Caco-2 (cell line): ENCODE results near the gene LTBP1. TPM values are rescaled to one million over a fixed set of nuclear protein-coding genes. Genes with fewer than 3 reads are reported as not detected.

Source experiments
- BruUV-seq: library from RNA; stranded (reverse); fragments of 400-500 nt; replicated peaks from 2 replicates; lab custom pipeline; 2021; lab: Mats Ljungman, UMichigan
- CTCF ChIA-PET: fragments of 300-600 bp; sonication (Branson Sonifier 250); formaldehyde crosslinking; loops from one replicate; lab custom pipeline; 2022; ENCODE audit warnings: antibody characterized with exemption; lab: Charles Lee
- POLR2A ChIA-PET: fragments of 300-600 bp; sonication (Branson Sonifier 250); formaldehyde crosslinking; loops from one replicate; lab custom pipeline; 2022; ENCODE audit warnings: antibody characterized with exemption; lab: Charles Lee
- DNase-seq, 2 experiments: peaks; one replicate each; pipeline versions ENCODE4 v3.0.0 to v3.0.0-alpha.2; 2020 to 2022
- H3K27me3 ChIP-seq: replicated peaks from 2 replicates; pipeline ENCODE4 v1.6.0; 2011; ENCODE audit warnings: low read length; ENCODE audit not compliant: control insufficient read depth, insufficient read depth
- H3K36me3 ChIP-seq: 2 replicates; pipeline ENCODE4 v1.5.1; 2011; ENCODE audit warnings: low read length; ENCODE audit not compliant: control insufficient read depth, insufficient read depth
- H3K4me1 ChIP-seq: fragments of 250-450 bp; sonication (Bioruptor Pico); 2 replicates; pipeline ENCODE4 v1.5.1; 2020; ENCODE audit warnings: mild to moderate bottlenecking
- H3K4me3 ChIP-seq: 2 replicates; pipeline ENCODE4 v1.5.1; 2011; ENCODE audit warnings: low read depth, mild to moderate bottlenecking, control low read depth, low read length
- H3K9me3 ChIP-seq: fragments of 250-450 bp; sonication (Bioruptor Pico); 2 replicates; pipeline ENCODE4 v1.5.1; 2020; ENCODE audit warnings: mild to moderate bottlenecking, moderate library complexity
- H3K27ac Mint-ChIP-seq: one replicate; pipeline ENCODE4 v1.8.0; 2022; ENCODE audit warnings: mixed read lengths; ENCODE audit not compliant: unreplicated experiment
- H3K27me3 Mint-ChIP-seq: one replicate; pipeline ENCODE4 v1.8.0; 2022; ENCODE audit warnings: mixed read lengths; ENCODE audit not compliant: insufficient read depth, unreplicated experiment
- H3K36me3 Mint-ChIP-seq: one replicate; pipeline ENCODE4 v1.8.0; 2022; ENCODE audit warnings: mild to moderate bottlenecking, mixed read lengths; ENCODE audit not compliant: insufficient read depth, unreplicated experiment
- H3K4me1 Mint-ChIP-seq: one replicate; pipeline ENCODE4 v1.8.0; 2022; ENCODE audit warnings: low read depth, mixed read lengths; ENCODE audit not compliant: unreplicated experiment
- H3K4me3 Mint-ChIP-seq: one replicate; pipeline ENCODE4 v1.8.0; 2022; ENCODE audit warnings: mild to moderate bottlenecking, moderate library complexity, mixed read lengths; ENCODE audit not compliant: unreplicated experiment
- H3K9me3 Mint-ChIP-seq: one replicate; pipeline ENCODE4 v1.8.0; 2022; ENCODE audit warnings: mixed read lengths; ENCODE audit not compliant: unreplicated experiment
- intact Hi-C: fragments of 100-400 bp; cut with micrococcal nuclease; formaldehyde crosslinking; loops from one replicate; pipeline ENCODE4 v1.10.0; 2022; ENCODE audit not compliant: unreplicated experiment
- total RNA-seq: library from RNA; stranded (reverse); gene quantifications from 2 replicates; pipeline ENCODE4 v1.2.3, GENCODE V29; 2022
- TF ChIP-seq, protein P1 (sequence below), 2 experiments: fragments of 200-600 bp in 1 of 2; IDR thresholded peaks; 1 replicate in 1 of 2; 2 replicates in 1 of 2; pipeline versions ENCODE4 v1.5.1 to v1.8.0; 2011 to 2022; ENCODE audit warnings: antibody characterized with exemption in 1 of 2, control low read depth in 1 of 2, inconsistent platforms in 1 of 2, low read depth in 1 of 2, low read length in 1 of 2, mild to moderate bottlenecking in 1 of 2, moderate library complexity in 1 of 2; ENCODE audit not compliant: insufficient read depth in 1 of 2, severe bottlenecking in 1 of 2, unreplicated experiment in 1 of 2

Gene LTBP1
- total RNA-seq, 1 experiment from 2014 or later, result 64.2 TPM

DNA sequence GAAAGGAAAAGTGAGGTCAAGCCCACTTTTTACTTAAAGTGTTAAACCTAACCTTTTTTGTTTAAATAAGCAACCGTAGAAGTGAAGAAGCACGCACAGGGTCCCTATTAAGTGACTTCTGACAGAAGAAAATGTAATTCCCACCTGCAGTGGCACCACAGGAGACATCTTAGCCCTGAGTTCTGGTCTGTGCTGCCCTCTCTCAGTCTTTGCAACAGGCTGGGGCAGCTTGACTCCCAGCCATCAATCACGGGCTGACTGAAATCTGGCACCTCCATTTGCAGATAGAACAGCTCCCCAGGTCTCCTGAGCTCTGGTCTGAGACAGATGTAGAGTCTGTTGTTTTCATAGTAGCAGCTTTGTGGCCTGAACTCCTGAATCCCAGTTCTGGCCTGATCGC, 170.0 kb downstream of the LTBP1 start:
- no peaks in the 10 kb centered on the region for H3K27me3 Mint-ChIP-seq
- TF ChIP-seq, protein P1, sequence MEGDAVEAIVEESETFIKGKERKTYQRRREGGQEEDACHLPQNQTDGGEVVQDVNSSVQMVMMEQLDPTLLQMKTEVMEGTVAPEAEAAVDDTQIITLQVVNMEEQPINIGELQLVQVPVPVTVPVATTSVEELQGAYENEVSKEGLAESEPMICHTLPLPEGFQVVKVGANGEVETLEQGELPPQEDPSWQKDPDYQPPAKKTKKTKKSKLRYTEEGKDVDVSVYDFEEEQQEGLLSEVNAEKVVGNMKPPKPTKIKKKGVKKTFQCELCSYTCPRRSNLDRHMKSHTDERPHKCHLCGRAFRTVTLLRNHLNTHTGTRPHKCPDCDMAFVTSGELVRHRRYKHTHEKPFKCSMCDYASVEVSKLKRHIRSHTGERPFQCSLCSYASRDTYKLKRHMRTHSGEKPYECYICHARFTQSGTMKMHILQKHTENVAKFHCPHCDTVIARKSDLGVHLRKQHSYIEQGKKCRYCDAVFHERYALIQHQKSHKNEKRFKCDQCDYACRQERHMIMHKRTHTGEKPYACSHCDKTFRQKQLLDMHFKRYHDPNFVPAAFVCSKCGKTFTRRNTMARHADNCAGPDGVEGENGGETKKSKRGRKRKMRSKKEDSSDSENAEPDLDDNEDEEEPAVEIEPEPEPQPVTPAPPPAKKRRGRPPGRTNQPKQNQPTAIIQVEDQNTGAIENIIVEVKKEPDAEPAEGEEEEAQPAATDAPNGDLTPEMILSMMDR (IDR thresholded peaks at IDR 0.05; ENCODE audit: insufficient read depth in 1 of 2, low read depth in 1 of 2, low read length in 1 of 2, severe bottlenecking in 1 of 2, unreplicated experiment in 1 of 2), result no peak
- CTCF ChIA-PET, result no interaction called here
- DNase-seq, result no peak
- POLR2A ChIA-PET, result no interaction called here
- H3K4me1 Mint-ChIP-seq, result peaks cover 7% of the 10 kb centered on the region
- no peaks in the 10 kb centered on the region for H3K36me3 ChIP-seq
- H3K4me3 ChIP-seq, result no peak overlapping the region
- H3K27ac Mint-ChIP-seq, result no peak overlapping the region
- H3K36me3 Mint-ChIP-seq, result no peaks in the 10 kb centered on the region
- BruUV-seq, result no TSS peak
- no peaks in the 10 kb centered on the region for H3K27me3 ChIP-seq
- no peak overlapping the region for H3K4me3 Mint-ChIP-seq
- H3K9me3 ChIP-seq, result no peaks in the 10 kb centered on the region
- no peaks in the 10 kb centered on the region for H3K9me3 Mint-ChIP-seq
- H3K4me1 ChIP-seq, result peaks cover 8% of the 10 kb centered on the region
- intact Hi-C loops, result loop anchor here (5.0 kb wide), 1 partner anchor 74 kb away; no protein-coding TSS in a partner anchor

DNA sequence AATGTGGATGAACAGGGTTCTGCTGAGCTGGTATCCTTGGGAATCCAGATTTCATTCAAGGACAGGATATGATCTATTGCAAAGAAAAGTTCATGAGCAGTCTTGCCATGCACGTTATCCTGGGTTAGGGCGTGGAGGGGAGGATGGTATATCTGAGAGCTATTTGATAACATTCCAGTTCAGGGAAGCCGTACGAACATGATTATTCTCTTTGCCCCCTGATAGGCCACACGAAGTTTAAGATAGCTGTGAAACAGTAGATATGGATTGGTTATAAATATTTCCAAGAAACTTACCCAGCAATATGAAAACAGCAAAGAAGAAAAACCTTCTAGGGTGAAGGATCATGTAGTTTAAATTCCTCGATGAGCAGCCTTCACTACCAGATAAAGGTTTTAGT, 171.9 kb downstream of the LTBP1 start:
- Mint-ChIP-seq H3K4me3 (no peak overlapping the region), H3K27me3 (no peaks in the 10 kb centered on the region), H3K36me3 (no peaks in the 10 kb centered on the region), H3K4me1 (no peaks in the 10 kb centered on the region), H3K27ac (no peak overlapping the region), H3K9me3 (no peaks in the 10 kb centered on the region)
- CTCF ChIA-PET, result no interaction called here
- intact Hi-C loops, result loop anchor here (5.0 kb wide), 1 partner anchor 76 kb away; no protein-coding TSS in a partner anchor
- Histone ChIP-seq H3K4me1 (peaks cover 3% of the 10 kb centered on the region; the same call in 1 of the 2 replicates), H3K9me3 (no peaks in the 10 kb centered on the region), H3K36me3 (no peaks in the 10 kb centered on the region), H3K4me3 (no peak overlapping the region), H3K27me3 (no peaks in the 10 kb centered on the region)
- no peak for DNase-seq
- BruUV-seq, result no TSS peak
- TF ChIP-seq, protein P1 (IDR thresholded peaks at IDR 0.05; ENCODE audit: insufficient read depth in 1 of 2, low read depth in 1 of 2, low read length in 1 of 2, severe bottlenecking in 1 of 2, unreplicated experiment in 1 of 2), result no peak
- POLR2A ChIA-PET, result no interaction called here

DNA sequence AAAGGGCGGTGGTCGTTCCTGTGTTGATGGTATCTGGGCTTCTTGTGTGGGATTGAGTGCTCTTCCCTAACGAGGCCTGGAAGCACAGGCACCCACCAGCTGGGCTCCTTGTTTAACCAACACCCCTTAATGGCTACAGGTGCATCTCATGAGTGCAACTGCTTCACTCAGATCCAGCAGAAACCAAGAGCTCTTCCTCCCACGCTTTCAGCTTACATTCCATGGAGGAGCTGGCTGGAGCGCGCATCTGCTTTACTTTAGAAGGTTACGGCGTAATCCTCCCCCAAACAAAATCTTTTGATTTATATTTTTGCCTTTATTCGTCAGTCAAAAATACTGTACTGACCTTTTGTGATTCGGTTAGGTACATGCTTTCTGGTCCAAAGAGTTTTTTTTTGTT, 174.7 kb downstream of the LTBP1 start:
- H3K4me3 ChIP-seq, result no peak overlapping the region
- intact Hi-C loops, result no loop called here
- ChIA-PET CTCF (no interaction called here), POLR2A (no interaction called here)
- no peak for DNase-seq
- BruUV-seq, result no TSS peak
- Mint-ChIP-seq H3K4me3 (no peak overlapping the region), H3K27ac (no peak overlapping the region), H3K4me1 (peaks cover 6% of the 10 kb centered on the region), H3K27me3 (no peaks in the 10 kb centered on the region), H3K9me3 (no peaks in the 10 kb centered on the region), H3K36me3 (no peaks in the 10 kb centered on the region)
- TF ChIP-seq, protein P1 (IDR thresholded peaks at IDR 0.05; ENCODE audit: insufficient read depth in 1 of 2, low read depth in 1 of 2, low read length in 1 of 2, severe bottlenecking in 1 of 2, unreplicated experiment in 1 of 2), result no peak
- H3K27me3 ChIP-seq, result no peaks in the 10 kb centered on the region
- no peaks in the 10 kb centered on the region for H3K36me3 ChIP-seq
- no peaks in the 10 kb centered on the region for H3K9me3 ChIP-seq
- peaks cover 16% of the 10 kb centered on the region for H3K4me1 ChIP-seq
